Measurements from ENCODE around the gene EPHB2. TPM values are rescaled to one million over a fixed set of nuclear protein-coding genes. Genes with fewer than 3 reads are reported as not detected.

EPHB2 gene
- total RNA-seq, 1 experiment from 2014 or later: 0.79 TPM

DNA sequence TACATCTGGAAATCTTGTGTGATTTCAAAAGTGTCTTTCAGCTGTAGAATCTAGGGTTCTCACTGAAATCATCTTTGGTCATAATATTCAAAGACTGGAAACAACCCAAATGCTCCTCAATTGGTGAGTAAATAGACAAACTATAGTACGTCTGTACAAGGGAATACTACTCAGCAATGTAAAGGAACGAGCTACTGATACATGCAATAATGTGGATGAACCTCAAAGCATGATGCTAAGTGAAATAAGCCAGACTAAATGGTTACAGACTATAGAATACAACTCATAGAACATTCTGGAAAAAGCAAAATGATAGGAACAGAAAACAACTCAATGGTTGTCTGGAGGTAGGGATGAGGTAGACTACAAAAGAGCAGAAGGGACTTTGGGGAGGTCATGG is 259.5 kb downstream of the EPHB2 start:
- ChIA-PET CTCF (interaction anchor here (0.6 to 1.5 kb wide), 5 partner anchors 13 to 215 kb away, joined by 3 to 8 read pairs (median 3); no protein-coding TSS in a partner anchor), POLR2A (no interaction called here)
- no peak for DNase-seq (ENCODE audit: unreplicated experiment)
- Mint-ChIP-seq H3K27ac (ENCODE audit: low read depth, unreplicated experiment) (no peak overlapping the region), H3K36me3 (ENCODE audit: insufficient read depth, unreplicated experiment) (no peaks in the 10 kb centered on the region), H3K27me3 (ENCODE audit: insufficient read depth, unreplicated experiment) (peaks cover 10% of the 10 kb centered on the region), H3K4me1 (ENCODE audit: insufficient read depth, unreplicated experiment) (peaks cover 32% of the 10 kb centered on the region), H3K4me3 (ENCODE audit: unreplicated experiment) (no peak overlapping the region), H3K9me3 (ENCODE audit: unreplicated experiment) (no peaks in the 10 kb centered on the region)
- BruUV-seq (replicated peaks): no TSS peak
- TF ChIP-seq, protein P1, sequence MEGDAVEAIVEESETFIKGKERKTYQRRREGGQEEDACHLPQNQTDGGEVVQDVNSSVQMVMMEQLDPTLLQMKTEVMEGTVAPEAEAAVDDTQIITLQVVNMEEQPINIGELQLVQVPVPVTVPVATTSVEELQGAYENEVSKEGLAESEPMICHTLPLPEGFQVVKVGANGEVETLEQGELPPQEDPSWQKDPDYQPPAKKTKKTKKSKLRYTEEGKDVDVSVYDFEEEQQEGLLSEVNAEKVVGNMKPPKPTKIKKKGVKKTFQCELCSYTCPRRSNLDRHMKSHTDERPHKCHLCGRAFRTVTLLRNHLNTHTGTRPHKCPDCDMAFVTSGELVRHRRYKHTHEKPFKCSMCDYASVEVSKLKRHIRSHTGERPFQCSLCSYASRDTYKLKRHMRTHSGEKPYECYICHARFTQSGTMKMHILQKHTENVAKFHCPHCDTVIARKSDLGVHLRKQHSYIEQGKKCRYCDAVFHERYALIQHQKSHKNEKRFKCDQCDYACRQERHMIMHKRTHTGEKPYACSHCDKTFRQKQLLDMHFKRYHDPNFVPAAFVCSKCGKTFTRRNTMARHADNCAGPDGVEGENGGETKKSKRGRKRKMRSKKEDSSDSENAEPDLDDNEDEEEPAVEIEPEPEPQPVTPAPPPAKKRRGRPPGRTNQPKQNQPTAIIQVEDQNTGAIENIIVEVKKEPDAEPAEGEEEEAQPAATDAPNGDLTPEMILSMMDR (IDR thresholded peaks at IDR 0.05; ENCODE audit: unreplicated experiment): no peak
- intact Hi-C loops (cut with micrococcal nuclease): no loop called here

Small RNA genes lying within 50 kb of the gene (microRNA-seq; reads per million reads assigned to microRNA genes)
- not detected for gene MIR4253
- gene MIR4684: not detected

Other genes starting within 250 kb of the EPHB2 start
- gene EPHA8, start 147.3 kb upstream of the EPHB2 start, total RNA-seq (2022): not detected in 2 replicates
- not detected in 2 replicates for gene C1QA, start 74.2 kb upstream of the EPHB2 start, total RNA-seq (2022)
- not detected in 2 replicates for gene C1QC, start 67.2 kb upstream of the EPHB2 start, total RNA-seq (2022)
- not detected in 2 replicates for gene C1QB, start 57.6 kb upstream of the EPHB2 start, total RNA-seq (2022)

Measured in MCF 10A (cell line).